Stimulated activated CD8-positive, alpha-beta memory T cell treated with anti-CD3 and anti-CD28 coated beads, Interleukin-15, amount 100 ng/mL, for 1 hour (primary cell): ENCODE results near the gene EXT2.

Source experiments
- DNase-seq: peaks from one replicate; pipeline ENCODE4 v3.0.0-alpha.2; 2020; ENCODE audit warnings: low read depth

Gene EXT2

GRCh38 chr11:44203270-44204043 is 108.0 kb downstream of the EXT2 start:
- no peak for DNase-seq

- no peak for DNase-seq
Measured at GRCh38 chr11:44205352-44205751, 109.9 kb downstream of the EXT2 start.

GRCh38 chr11:44205836-44206235 is 110.4 kb downstream of the EXT2 start:
- DNase-seq = no peak

DNA sequence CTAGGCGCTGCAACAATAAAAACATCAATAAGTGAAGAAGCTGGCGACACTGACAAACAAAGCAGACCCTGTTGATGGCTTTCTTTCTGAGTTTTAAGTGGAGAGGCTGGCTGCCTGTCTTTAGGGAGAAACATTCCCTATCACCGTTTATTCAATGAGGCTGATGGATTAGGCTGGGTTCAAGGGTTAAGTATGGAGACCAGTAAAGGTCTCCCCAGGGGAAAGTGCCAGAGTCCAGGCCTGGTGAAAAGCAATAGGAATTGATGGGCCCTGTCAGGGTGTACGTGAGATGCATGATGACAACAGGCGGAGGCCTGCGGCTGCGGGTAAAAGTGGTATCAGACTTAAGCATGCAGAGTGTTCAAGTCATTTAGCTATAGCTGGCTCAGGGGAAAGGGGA is 111.8 kb downstream of the EXT2 start:
- no peak for DNase-seq

DNA sequence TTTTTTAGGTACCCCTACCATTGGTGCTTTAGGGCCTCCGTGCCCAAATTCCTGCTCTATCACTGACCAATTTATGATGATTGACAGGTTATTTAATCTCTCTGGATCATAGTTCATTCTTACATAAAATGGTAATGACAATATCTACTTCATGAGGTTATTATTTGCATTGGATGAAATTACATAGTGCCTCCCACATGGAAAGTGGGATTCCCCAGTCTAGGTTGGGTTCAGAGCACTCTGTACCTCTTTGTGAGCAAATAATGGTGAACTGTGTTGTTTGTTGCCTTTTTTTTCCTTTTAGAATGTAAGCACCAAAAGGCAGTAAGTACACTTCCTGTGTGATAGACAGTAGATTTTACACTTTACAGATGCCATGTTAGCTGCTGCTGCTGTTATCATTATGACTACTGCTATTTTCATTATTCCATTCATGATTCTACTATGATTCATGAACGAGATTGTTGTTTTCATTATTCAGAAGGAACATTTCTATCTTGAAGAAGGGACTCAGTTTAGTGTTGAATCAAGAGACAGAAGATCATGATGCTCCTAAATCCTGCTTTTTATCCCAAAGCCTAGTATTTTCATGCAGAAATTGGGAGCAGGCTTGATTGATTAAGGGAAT is 113.6 kb downstream of the EXT2 start:
- DNase-seq = no peak

GRCh38 chr11:44212128-44212527 is 116.7 kb downstream of the EXT2 start:
- DNase-seq = no peak

- DNase-seq = no peak
Measured at GRCh38 chr11:44213148-44213547, 117.7 kb downstream of the EXT2 start.

DNA sequence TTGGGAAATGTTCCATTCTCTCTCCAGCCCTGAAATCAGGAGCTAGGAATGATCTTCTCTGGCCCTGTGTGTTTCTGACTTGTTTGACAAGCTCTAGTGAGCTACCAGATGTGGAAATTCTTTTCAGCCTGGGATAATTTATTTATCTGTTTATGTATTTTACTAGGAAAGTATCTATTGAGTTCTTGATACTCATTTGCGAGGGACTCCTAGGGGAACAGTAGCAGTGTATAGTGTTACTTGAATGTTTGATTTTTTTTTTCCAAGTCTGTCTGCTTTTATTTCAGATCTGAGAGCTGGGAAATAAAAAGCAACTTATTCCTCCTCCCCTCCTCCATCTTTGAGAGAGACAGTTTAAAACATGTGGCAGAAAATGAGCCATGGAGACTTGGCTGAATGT is 122.0 kb downstream of the EXT2 start:
- DNase-seq = no peak

DNA sequence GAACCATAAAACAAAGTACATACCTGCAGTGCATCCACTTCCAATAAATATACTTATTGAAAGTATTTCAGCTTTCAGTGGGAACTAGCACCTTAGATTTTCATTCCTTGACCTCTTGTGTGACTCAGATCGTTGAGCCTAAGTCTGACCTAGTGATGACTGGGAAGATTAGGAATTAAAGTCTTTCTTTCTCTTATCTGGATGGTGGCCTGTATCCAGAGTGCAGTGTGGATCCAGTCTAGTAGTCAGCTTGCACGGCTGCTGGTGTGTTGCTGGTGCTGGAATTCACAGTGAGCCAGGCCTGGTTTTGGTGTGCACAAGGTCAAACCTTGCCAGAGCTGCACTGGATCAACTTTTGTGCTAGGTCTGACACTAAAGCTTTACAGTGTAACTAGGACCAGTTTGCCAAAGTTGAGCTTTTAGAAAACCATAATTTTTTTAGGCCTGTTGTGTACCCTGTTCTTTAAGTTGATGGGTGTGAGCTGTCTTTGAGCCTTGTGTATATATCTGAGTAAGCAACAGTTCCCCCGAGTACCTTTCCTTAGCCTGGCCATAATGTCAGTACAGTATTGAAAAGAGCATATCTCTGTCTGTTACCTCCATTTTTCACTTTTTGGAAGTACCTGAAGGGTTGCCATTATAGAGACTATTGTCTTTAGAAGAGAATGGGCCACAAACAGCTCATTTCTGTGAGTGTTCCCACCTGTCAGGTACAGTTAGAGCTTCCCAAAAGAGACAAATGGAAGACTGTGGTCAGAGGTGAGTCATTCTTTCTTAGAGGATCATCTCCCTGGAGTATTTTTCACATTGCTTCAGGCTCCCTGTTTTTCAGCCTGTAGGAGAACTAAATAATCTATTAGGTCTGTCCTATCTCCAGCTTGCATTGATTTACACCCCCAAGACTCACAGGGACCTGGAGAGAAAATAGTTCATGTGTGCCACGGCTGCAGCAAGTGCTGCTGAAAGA is 124.6 kb downstream of the EXT2 start:
- DNase-seq = no peak

- DNase-seq = no peak
Measured at GRCh38 chr11:44221456-44221855, 126.0 kb downstream of the EXT2 start.

GRCh38 chr11:44221992-44222391 is 126.5 kb downstream of the EXT2 start:
- DNase-seq = no peak

DNA sequence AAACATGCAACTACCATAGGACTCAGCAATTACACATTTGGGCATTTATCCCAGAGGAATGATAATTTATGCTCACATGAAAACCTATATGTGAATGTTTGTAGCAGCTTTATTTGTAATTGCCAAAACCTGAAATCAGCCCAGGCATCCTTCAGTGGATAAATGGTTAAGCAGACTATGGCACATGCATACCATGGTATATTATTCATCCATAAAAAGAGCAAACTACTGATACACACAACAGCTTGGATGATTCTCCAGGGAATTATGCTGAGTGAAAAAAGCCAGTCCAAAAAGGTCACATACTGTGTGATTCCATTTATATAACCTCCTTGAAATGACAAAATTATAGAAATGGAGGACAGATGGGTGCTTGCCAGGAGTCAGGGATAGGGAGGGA is 127.8 kb downstream of the EXT2 start:
- no peak for DNase-seq

DNA sequence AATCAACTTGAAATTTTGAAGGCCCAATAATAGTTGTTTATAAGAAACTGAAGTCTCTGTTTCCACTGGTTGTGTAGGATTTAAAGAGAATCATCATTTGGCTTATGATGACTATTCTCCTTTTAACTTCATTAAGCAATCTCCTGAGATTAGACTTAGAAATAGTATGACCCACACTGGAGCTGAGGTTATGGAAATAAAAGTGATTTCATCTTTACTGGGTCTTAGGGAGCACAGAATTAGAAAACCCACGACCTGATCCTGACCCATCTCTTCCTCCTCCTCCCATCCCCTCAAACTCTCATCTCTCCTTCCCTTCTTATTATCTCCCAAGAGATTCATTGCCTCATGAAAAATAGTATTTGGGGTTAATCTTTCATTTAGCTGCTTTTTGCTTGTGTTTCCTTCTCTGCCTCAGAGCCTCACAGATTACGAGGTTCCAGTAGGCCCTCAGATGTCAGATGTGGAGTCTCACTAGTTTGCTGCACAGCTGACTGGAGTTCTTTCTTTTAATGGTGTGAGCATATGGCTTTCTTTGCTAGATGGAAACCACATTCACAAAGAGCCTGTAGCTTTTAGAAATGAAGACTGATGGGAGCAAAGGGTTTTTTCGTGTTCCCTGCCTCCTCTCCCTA is 129.5 kb downstream of the EXT2 start:
- no peak for DNase-seq

GRCh38 chr11:44226490-44226889 is 131.0 kb downstream of the EXT2 start:
- DNase-seq = no peak

- no peak for DNase-seq
Measured at GRCh38 chr11:44226945-44227344, 131.5 kb downstream of the EXT2 start.

GRCh38 chr11:44228379-44228778 is 132.9 kb downstream of the EXT2 start:
- no peak for DNase-seq

GRCh38 chr11:44229098-44229497 is 133.6 kb downstream of the EXT2 start:
- no peak for DNase-seq

DNA sequence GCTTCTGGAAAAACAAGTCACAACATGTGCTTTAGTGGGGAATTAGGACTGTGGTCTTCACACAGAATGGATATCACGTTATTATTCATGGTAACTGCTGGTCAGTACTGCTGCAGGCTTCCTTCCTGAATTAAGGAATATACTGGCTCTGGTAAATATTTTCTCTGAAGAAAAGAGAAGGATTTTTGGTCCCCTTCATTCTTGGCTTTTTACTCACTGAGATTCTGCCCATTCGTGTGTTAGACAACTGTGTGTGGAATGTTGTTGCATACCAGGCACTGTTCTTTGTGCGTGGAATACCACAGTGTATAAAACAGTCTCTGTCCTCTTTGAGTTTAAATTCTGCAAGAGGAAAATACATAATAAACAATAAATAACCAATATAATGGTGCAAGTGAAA is 134.1 kb downstream of the EXT2 start:
- no peak for DNase-seq

- DNase-seq = no peak
Measured at GRCh38 chr11:44235765-44236201, 140.3 kb downstream of the EXT2 start.

GRCh38 chr11:44236296-44236695 is 140.8 kb downstream of the EXT2 start:
- DNase-seq = no peak

DNA sequence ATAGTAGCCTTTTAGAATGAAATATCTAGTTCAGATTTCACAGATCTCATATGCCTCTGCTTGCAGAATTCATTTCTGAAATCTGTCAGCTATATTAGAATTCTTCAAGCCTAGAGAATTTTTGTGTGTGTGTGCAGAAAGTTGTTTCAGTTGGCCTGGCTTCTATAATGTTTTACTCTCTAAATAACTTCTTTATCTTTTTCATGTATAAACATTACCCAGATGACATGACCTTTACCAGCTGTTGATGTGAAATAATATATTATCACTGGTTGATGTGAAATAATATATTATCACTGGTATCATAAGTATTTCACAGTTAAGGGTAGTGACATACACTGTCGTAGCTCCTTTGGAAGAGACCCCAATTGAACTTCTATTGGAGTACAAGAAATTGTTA is 141.7 kb downstream of the EXT2 start:
- DNase-seq = no peak

GRCh38 chr11:44241851-44242250 is 146.4 kb downstream of the EXT2 start:
- no peak for DNase-seq
